Measurements from ENCODE around the gene WDFY3.

- TF ChIP-seq CTCF (conservative IDR thresholded peaks at IDR 0.05; ENCODE audit: low read depth in 2 of 2) (no peak), EZH2phosphoT487 (IDR thresholded peaks at IDR 0.05; ENCODE audit: unreplicated experiment) (no peak), REST (IDR thresholded peaks at IDR 0.05; ENCODE audit: unreplicated experiment) (no peak), POLR2AphosphoS5 (IDR thresholded peaks at IDR 0.05; ENCODE audit: low read depth) (no peak), EZH2 (IDR thresholded peaks at IDR 0.05; ENCODE audit: low read depth, unreplicated experiment) (no peak), JUNB (IDR thresholded peaks at IDR 0.05; ENCODE audit: unreplicated experiment) (no peak), CREB1 (CRISPR knock-in tag; IDR thresholded peaks at IDR 0.05; ENCODE audit: low read depth) (no peak)
Observed at GRCh38 chr4:84956014-84956413, 10.5 kb downstream of the WDFY3 start.
